ENCODE results near the gene USH2A.

Gene USH2A

GRCh38 chr1:215807218-215807617 is 616.0 kb downstream of the USH2A start:
- no peaks in the 10 kb centered on the region for H3K36me3 ChIP-seq (ENCODE audit: insufficient read depth, low read length)
- no peak overlapping the region for H3K4me3 ChIP-seq (ENCODE audit: low read length)
- no peak overlapping the region for H2AFZ ChIP-seq (ENCODE audit: low read depth, low read length)
- H3K9me3 ChIP-seq (ENCODE audit: low read length), result no peaks in the 10 kb centered on the region
- no peaks in the 10 kb centered on the region for H3K27me3 ChIP-seq (ENCODE audit: insufficient read depth, low read length)
- H3K4me1 ChIP-seq (ENCODE audit: insufficient read depth, low read length), result no peaks in the 10 kb centered on the region

DNA sequence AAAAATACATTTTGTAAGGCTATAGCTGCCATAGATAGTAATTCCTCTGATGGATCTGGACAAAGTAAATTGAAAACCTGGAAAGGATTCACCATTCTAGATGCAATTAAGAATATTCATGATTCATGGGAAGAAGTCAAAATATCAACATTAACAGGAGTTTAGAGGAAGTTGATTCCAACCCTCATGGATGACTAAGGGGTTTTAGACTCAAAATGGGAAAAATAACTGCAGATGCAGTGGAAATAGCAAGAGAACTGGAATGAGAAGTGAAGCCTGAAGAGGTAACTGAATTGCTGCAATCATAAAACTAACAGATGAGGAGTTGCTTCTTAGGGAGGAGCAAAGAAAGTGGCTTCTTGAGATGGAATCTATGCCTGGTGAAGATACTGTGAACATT is 625.4 kb downstream of the USH2A start:
- H3K9me3 ChIP-seq (ENCODE audit: low read length), result no peaks in the 10 kb centered on the region
- H3K36me3 ChIP-seq (ENCODE audit: insufficient read depth, low read length), result no peaks in the 10 kb centered on the region
- no peaks in the 10 kb centered on the region for H3K27me3 ChIP-seq (ENCODE audit: insufficient read depth, low read length)
- H2AFZ ChIP-seq (ENCODE audit: low read depth, low read length), result no peak overlapping the region
- H3K4me1 ChIP-seq (ENCODE audit: insufficient read depth, low read length), result no peaks in the 10 kb centered on the region
- no peak overlapping the region for H3K4me3 ChIP-seq (ENCODE audit: low read length)

- Histone ChIP-seq H3K36me3 (ENCODE audit: insufficient read depth, low read length) (no peaks in the 10 kb centered on the region), H3K4me1 (ENCODE audit: insufficient read depth, low read length) (no peaks in the 10 kb centered on the region), H3K9me3 (ENCODE audit: low read length) (no peaks in the 10 kb centered on the region), H3K4me3 (ENCODE audit: low read length) (no peak overlapping the region), H3K27me3 (ENCODE audit: insufficient read depth, low read length) (no peaks in the 10 kb centered on the region), H2AFZ (ENCODE audit: low read depth, low read length) (no peak overlapping the region)
Observed at GRCh38 chr1:215794156-215794555, 629.1 kb downstream of the USH2A start.

GRCh38 chr1:215793180-215793579 is 630.1 kb downstream of the USH2A start:
- no peak overlapping the region for H3K4me3 ChIP-seq (ENCODE audit: low read length)
- no peaks in the 10 kb centered on the region for H3K27me3 ChIP-seq (ENCODE audit: insufficient read depth, low read length)
- no peaks in the 10 kb centered on the region for H3K36me3 ChIP-seq (ENCODE audit: insufficient read depth, low read length)
- no peaks in the 10 kb centered on the region for H3K9me3 ChIP-seq (ENCODE audit: low read length)
- no peak overlapping the region for H2AFZ ChIP-seq (ENCODE audit: low read depth, low read length)
- no peaks in the 10 kb centered on the region for H3K4me1 ChIP-seq (ENCODE audit: insufficient read depth, low read length)

DNA sequence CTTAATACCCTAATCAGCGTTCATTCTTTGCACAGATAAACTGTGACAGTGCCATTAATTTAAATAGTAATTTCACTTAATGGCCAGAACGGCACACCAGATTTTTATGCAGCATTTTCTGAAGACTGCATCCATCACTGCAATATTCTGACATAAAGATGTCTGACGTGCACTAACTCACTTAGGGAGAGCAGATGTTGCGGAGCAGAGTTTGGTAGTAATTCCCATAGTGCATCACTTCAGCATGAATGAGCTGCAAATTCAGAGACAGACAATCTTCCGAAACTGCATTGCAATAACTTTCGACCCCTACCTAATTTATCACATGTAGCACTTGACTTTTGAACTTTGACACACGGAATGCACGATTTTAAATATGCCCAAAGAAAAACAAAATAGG is 630.8 kb downstream of the USH2A start:
- no peaks in the 10 kb centered on the region for H3K9me3 ChIP-seq (ENCODE audit: low read length)
- H3K4me1 ChIP-seq (ENCODE audit: insufficient read depth, low read length), result no peaks in the 10 kb centered on the region
- no peaks in the 10 kb centered on the region for H3K36me3 ChIP-seq (ENCODE audit: insufficient read depth, low read length)
- no peaks in the 10 kb centered on the region for H3K27me3 ChIP-seq (ENCODE audit: insufficient read depth, low read length)
- H3K4me3 ChIP-seq (ENCODE audit: low read length), result no peak overlapping the region
- H2AFZ ChIP-seq (ENCODE audit: low read depth, low read length), result no peak overlapping the region

DNA sequence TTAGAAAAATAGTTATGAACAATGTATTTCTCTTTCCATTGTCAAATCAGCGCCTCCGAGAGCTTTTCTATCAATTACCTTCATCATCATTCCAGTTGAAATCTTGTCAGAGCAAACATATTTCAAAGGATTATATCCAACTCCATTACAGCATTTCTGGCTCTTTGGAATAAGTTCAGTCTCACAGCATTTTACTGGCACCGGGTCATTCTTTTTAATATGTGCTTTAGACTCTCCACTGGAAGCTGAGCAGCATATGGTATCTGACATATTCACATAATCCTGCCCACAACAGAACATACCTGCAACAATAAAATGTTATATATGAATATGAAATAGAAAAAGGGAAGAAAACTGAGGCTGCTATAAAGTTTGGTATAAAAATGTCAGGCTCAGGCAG is 633.3 kb downstream of the USH2A start:
- Histone ChIP-seq H3K9me3 (ENCODE audit: low read length) (no peaks in the 10 kb centered on the region), H3K4me1 (ENCODE audit: insufficient read depth, low read length) (no peaks in the 10 kb centered on the region), H3K4me3 (ENCODE audit: low read length) (no peak overlapping the region), H3K36me3 (ENCODE audit: insufficient read depth, low read length) (no peaks in the 10 kb centered on the region), H2AFZ (ENCODE audit: low read depth, low read length) (no peak overlapping the region), H3K27me3 (ENCODE audit: insufficient read depth, low read length) (no peaks in the 10 kb centered on the region)

GRCh38 chr1:215786997-215787396 is 636.3 kb downstream of the USH2A start:
- Histone ChIP-seq H2AFZ (ENCODE audit: low read depth, low read length) (no peak overlapping the region), H3K36me3 (ENCODE audit: insufficient read depth, low read length) (no peaks in the 10 kb centered on the region), H3K4me1 (ENCODE audit: insufficient read depth, low read length) (no peaks in the 10 kb centered on the region), H3K4me3 (ENCODE audit: low read length) (no peak overlapping the region), H3K27me3 (ENCODE audit: insufficient read depth, low read length) (no peaks in the 10 kb centered on the region), H3K9me3 (ENCODE audit: low read length) (no peaks in the 10 kb centered on the region)

DNA sequence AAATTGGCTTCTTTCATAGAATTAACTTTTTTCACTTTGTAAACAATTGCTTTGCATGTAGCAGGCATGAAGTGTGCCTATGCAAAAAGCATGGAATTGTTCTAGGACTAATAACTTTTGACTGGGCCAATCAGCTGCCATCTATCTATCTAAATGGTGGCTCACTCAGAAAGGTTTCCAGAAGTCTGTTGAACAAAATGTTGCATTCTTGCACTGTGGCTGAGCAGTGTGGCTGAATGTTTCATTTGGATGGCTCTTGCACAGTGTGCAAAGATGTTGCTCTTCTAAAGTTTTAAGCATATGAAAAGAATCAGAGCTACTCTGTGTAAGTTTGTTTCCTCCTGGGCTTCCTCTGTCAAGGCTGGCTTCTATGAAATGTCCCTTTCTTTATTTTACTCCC is 642.6 kb downstream of the USH2A start:
- Histone ChIP-seq H3K9me3 (ENCODE audit: low read length) (no peaks in the 10 kb centered on the region), H3K4me3 (ENCODE audit: low read length) (no peak overlapping the region), H2AFZ (ENCODE audit: low read depth, low read length) (no peak overlapping the region), H3K4me1 (ENCODE audit: insufficient read depth, low read length) (no peaks in the 10 kb centered on the region), H3K27me3 (ENCODE audit: insufficient read depth, low read length) (no peaks in the 10 kb centered on the region), H3K36me3 (ENCODE audit: insufficient read depth, low read length) (no peaks in the 10 kb centered on the region)

DNA sequence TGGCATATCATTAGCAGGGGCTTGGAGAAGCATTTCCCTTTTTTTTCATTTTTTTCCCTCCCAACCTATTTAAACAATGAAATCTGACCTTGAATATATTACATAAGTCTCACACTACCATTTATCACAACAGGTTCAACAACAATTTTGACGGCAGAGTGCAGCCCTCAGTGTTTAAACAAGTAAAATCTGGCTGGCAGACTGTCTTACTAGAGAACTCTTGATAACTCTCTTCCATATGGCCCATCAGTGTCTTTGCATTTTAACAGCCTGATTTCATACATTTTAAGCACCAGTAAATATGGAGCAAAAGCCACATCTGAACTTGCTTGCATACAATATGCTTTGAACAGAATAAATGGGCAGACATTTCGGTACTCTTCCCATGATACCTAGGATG is 643.1 kb downstream of the USH2A start:
- Histone ChIP-seq H3K9me3 (ENCODE audit: low read length) (no peaks in the 10 kb centered on the region), H2AFZ (ENCODE audit: low read depth, low read length) (no peak overlapping the region), H3K27me3 (ENCODE audit: insufficient read depth, low read length) (no peaks in the 10 kb centered on the region), H3K4me3 (ENCODE audit: low read length) (no peak overlapping the region), H3K4me1 (ENCODE audit: insufficient read depth, low read length) (no peaks in the 10 kb centered on the region), H3K36me3 (ENCODE audit: insufficient read depth, low read length) (no peaks in the 10 kb centered on the region)

DNA sequence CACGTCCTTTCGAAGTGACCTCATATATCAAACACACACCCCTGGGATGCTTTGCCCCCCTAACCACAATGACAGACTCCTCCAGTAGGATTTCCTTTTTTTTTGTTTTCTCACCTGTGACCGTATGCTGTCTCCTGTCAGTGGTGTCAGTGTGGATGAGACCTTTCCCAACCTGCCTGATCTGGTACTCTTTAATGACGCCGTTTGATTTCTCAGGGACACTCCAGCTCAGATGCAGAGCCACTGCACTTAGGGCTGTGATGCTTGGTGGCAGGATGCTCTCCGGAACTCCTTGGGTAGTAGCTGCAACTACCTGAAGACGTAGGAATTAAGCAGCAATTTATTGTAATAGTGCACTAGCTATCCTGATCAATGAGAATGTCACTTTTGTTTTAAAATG is 643.5 kb downstream of the USH2A start:
- no peak overlapping the region for H3K4me3 ChIP-seq (ENCODE audit: low read length)
- no peaks in the 10 kb centered on the region for H3K27me3 ChIP-seq (ENCODE audit: insufficient read depth, low read length)
- H3K36me3 ChIP-seq (ENCODE audit: insufficient read depth, low read length), result no peaks in the 10 kb centered on the region
- H3K4me1 ChIP-seq (ENCODE audit: insufficient read depth, low read length), result no peaks in the 10 kb centered on the region
- no peak overlapping the region for H2AFZ ChIP-seq (ENCODE audit: low read depth, low read length)
- no peaks in the 10 kb centered on the region for H3K9me3 ChIP-seq (ENCODE audit: low read length)

DNA sequence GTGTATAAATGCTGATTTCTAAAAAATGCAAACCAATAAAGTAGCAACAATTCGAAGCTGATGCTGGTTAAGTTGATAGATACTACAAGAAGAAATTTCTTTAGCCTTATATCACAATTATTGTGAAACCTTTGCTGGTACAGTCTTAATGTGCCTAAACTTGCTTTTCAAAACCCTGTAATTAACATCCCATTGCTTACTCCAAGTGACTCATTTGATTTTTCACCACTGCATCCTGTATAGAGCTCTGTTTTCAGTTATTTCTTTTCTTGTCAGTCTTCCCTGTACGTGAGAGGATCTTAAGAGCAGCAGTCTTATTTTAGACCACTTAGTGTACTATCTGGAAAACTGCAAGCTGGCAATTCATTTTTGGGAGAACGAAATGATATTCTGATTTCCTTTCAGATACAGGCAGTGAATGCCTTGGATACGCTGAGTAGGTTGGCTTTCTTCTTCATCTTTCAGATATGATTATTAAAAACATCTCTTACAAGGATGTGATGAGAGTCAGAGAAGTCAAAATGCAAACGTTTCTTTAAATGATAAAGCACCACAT is 645.8 kb downstream of the USH2A start:
- no peaks in the 10 kb centered on the region for H3K27me3 ChIP-seq (ENCODE audit: insufficient read depth, low read length)
- no peaks in the 10 kb centered on the region for H3K36me3 ChIP-seq (ENCODE audit: insufficient read depth, low read length)
- no peaks in the 10 kb centered on the region for H3K9me3 ChIP-seq (ENCODE audit: low read length)
- H2AFZ ChIP-seq (ENCODE audit: low read depth, low read length), result no peak overlapping the region
- no peaks in the 10 kb centered on the region for H3K4me1 ChIP-seq (ENCODE audit: insufficient read depth, low read length)
- H3K4me3 ChIP-seq (ENCODE audit: low read length), result no peak overlapping the region

- H2AFZ ChIP-seq (ENCODE audit: low read depth, low read length), result no peak overlapping the region
- H3K9me3 ChIP-seq (ENCODE audit: low read length), result no peaks in the 10 kb centered on the region
- H3K36me3 ChIP-seq (ENCODE audit: insufficient read depth, low read length), result no peaks in the 10 kb centered on the region
- H3K27me3 ChIP-seq (ENCODE audit: insufficient read depth, low read length), result no peaks in the 10 kb centered on the region
- no peak overlapping the region for H3K4me3 ChIP-seq (ENCODE audit: low read length)
- H3K4me1 ChIP-seq (ENCODE audit: insufficient read depth, low read length), result no peaks in the 10 kb centered on the region
Observed at GRCh38 chr1:215776336-215776735, 646.9 kb downstream of the USH2A start.

DNA sequence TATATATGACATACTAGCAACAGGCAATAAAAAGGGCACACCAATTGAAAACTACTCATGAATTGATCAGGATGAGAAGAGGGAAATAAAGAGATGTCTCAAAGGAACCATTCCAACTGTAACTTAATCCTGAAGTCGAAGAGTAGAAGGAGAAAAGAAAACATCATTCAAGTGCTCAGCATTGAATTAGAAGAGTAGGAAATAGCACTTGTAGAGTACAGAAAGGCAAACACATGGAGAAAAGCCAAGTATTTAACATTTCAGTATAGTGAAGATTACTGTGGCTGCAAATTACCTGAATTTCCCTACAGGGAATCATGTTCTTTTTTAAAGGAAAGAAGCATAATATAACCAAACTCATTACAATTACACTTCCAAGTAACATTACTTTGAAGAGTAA is 651.1 kb downstream of the USH2A start:
- no peaks in the 10 kb centered on the region for H3K36me3 ChIP-seq (ENCODE audit: insufficient read depth, low read length)
- no peak overlapping the region for H2AFZ ChIP-seq (ENCODE audit: low read depth, low read length)
- H3K4me3 ChIP-seq (ENCODE audit: low read length), result no peak overlapping the region
- H3K4me1 ChIP-seq (ENCODE audit: insufficient read depth, low read length), result no peaks in the 10 kb centered on the region
- no peaks in the 10 kb centered on the region for H3K9me3 ChIP-seq (ENCODE audit: low read length)
- H3K27me3 ChIP-seq (ENCODE audit: insufficient read depth, low read length), result no peaks in the 10 kb centered on the region

- H3K27me3 ChIP-seq (ENCODE audit: insufficient read depth, low read length), result no peaks in the 10 kb centered on the region
- H3K9me3 ChIP-seq (ENCODE audit: low read length), result no peaks in the 10 kb centered on the region
- no peak overlapping the region for H2AFZ ChIP-seq (ENCODE audit: low read depth, low read length)
- no peak overlapping the region for H3K4me3 ChIP-seq (ENCODE audit: low read length)
- H3K36me3 ChIP-seq (ENCODE audit: insufficient read depth, low read length), result no peaks in the 10 kb centered on the region
- no peaks in the 10 kb centered on the region for H3K4me1 ChIP-seq (ENCODE audit: insufficient read depth, low read length)
Observed at GRCh38 chr1:215768303-215768702, 654.9 kb downstream of the USH2A start.
